Fibroblast of villous mesenchyme (primary cell): ENCODE measurements around the gene FBXO30. TPM values are rescaled to one million over a fixed set of nuclear protein-coding genes. Genes with fewer than 3 reads are reported as not detected.
A peak's percentile ranks its signal among the peaks of the same experiment; 100 is the strongest.

Source experiments
- DNase-seq: peaks from one replicate; pipeline ENCODE4 v3.0.0-alpha.2; 2010; ENCODE audit warnings: low read depth
- H3K4me3 ChIP-seq: 2 replicates; pipeline ENCODE4 v1.5.1; 2011; ENCODE audit warnings: low read depth, mild to moderate bottlenecking, low read length
- total RNA-seq: library from RNA; depleted of rRNA; stranded (reverse); fragments of >200 nt; gene quantifications from 2 replicates; pipeline ENCODE4 v1.2.3, GENCODE V29; 2012
- TF ChIP-seq, protein P1 (sequence below): IDR thresholded peaks from 2 replicates; pipeline ENCODE4 v1.5.1; 2012; ENCODE audit warnings: low read depth, mild to moderate bottlenecking, low read length; ENCODE audit not compliant: insufficient read depth

Gene FBXO30
- total RNA-seq, 1 donor, result 16.0 TPM

DNA sequence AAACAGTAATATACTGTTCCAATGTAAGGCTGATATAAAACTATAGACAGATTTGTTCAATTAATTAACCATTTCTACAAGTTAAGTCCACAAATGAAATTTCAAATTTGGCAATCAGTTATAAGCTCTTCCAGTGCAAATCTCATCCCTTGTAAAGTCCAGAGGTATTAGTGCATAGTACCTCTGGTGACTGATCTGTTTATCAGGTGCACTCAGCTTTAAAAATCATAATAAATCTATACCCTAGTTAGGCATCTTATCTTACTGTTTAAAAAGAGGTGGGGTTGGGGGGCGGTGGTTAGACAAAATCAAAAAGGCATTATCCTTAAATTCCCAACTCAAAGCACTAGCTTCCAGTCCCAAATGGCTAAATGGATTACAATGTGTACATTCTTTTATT lies 2.9 kb downstream of the FBXO30 start:
- TF ChIP-seq, protein P1, sequence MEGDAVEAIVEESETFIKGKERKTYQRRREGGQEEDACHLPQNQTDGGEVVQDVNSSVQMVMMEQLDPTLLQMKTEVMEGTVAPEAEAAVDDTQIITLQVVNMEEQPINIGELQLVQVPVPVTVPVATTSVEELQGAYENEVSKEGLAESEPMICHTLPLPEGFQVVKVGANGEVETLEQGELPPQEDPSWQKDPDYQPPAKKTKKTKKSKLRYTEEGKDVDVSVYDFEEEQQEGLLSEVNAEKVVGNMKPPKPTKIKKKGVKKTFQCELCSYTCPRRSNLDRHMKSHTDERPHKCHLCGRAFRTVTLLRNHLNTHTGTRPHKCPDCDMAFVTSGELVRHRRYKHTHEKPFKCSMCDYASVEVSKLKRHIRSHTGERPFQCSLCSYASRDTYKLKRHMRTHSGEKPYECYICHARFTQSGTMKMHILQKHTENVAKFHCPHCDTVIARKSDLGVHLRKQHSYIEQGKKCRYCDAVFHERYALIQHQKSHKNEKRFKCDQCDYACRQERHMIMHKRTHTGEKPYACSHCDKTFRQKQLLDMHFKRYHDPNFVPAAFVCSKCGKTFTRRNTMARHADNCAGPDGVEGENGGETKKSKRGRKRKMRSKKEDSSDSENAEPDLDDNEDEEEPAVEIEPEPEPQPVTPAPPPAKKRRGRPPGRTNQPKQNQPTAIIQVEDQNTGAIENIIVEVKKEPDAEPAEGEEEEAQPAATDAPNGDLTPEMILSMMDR, result no peak
- DNase-seq, result no peak
- H3K4me3 ChIP-seq, result no peak overlapping the region

DNA sequence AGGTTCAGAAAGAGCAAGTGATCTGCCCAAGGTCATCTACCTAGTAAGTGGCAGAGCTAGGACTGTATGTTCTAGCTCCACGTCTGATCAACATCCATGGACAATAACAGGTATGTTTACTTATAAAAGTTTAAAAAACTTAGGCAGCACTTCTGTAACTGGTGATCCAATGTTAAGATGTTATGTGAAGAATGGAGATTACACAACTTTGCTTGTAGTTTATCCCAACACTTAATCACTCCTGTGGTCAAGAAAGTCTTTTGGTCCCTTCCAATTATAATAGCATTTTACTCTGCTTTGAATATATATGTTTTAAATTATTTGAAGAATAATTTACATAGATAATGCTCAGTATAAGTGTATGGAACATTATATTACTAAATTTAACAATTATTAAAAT lies 4.8 kb downstream of the FBXO30 start:
- DNase-seq, result peak; percentile 58
- TF ChIP-seq, protein P1, result no peak
- no peak overlapping the region for H3K4me3 ChIP-seq

DNA sequence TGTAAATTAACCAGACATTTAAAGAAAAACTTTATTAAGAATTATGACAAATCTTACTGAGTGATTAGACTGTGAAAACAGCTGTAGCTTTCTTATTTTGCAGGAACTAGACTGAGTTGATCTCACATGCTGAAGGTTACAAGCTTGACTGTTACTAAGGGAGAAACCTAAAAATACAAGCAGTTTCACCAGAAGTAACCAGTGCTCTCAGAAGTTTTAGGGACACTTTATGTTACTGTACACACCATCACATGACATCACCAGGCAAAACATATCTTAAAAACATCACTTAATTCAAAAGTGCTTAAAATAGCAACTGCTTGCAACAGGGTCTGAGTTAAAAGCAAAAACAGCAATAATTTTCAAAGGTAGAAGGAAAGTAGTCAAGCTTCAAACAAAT lies 5.4 kb downstream of the FBXO30 start:
- DNase-seq, result peak; percentile 37
- no peak overlapping the region for H3K4me3 ChIP-seq
- TF ChIP-seq, protein P1, result no peak

DNA sequence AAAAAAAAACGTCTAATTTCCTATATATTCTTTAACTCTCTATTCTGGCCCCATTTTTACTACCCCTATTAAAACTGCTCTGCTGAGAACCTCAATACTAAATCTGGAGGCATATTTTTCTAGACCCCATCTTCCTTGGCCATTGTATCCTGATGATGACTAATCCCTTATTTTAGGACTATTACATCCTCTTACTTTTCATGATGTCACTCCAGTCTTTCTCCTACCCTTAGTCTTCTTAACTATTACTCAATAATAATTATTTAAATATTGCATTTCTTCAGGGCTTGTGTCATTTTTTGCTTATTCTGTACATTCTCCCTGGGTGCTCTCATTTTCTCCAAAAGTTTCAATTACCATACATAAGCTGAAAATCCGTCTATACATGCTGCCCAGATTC lies 6.4 kb downstream of the FBXO30 start:
- no peak for DNase-seq
- H3K4me3 ChIP-seq, result no peak overlapping the region
- TF ChIP-seq, protein P1, result no peak

DNA sequence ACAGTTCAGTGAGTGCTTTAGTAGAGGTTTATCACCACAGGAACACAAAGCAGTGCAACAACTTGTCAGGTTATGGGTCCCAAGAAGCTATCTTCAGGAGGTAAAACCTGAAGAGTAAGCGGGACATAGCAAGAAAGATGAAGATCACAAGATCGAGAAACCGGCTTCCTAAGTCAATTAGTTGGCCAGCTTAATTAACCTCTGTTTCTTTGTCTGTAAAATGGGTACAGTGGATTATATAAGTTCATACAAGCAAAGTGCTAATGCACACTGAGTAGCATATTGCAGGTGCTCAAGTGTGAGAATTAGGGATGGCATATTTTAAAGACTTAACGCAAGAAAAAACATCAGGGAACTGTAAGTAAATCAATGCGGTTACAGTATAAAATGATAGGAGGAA lies 12.5 kb downstream of the FBXO30 start:
- no peak for DNase-seq
- TF ChIP-seq, protein P1, result no peak
- no peak overlapping the region for H3K4me3 ChIP-seq

DNA sequence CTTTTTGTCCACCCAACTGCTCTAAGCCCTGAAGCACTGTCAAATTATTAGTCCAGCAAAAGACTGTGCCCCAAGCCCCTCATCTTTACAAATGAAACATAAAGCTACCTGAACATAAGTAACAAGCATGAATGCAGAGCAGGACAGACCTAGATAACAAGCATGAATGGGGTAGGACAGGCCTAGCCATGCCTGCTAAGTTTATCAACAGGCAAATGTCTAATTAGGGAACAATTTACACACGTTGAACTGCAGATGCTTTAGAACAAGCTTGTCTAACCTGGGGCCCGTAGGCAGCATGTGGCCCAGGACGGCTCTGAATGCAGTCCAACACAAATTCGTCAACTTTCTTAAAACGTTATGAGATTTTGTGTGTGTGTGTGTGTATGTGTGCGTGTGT lies 13.6 kb downstream of the FBXO30 start:
- no peak overlapping the region for H3K4me3 ChIP-seq
- no peak for DNase-seq
- TF ChIP-seq, protein P1, result no peak

DNA sequence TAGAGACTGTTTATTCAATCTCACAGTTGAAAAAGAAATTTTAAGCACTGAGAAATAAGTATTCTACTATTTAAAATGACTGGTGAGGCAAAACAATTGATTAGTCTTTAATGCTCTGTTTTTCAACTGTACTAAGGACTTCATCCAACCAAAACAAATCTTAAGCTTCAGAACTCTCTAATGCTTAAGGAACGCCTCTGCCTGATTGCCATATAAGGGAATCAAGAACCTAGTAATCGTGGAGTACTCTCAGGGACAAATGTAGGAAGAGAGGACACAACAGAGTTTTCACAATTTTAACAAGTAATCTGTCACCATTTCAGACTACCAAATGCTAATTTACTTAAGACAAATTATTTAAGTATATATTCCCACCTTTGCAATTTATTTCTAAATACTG lies 16.1 kb downstream of the FBXO30 start:
- H3K4me3 ChIP-seq, result no peak overlapping the region
- peak; percentile 42 for DNase-seq
- TF ChIP-seq, protein P1, result no peak
